PC-9 (cell line): ENCODE results near the gene ATP10A. TPM values are rescaled to one million over a fixed set of nuclear protein-coding genes. Genes with fewer than 3 reads are reported as not detected.

Experiments used
- BruUV-seq: library from RNA; stranded (reverse); fragments of 400-500 nt; replicated peaks from 2 replicates; lab custom pipeline; 2021; lab: Mats Ljungman, UMichigan
- CTCF ChIA-PET: fragments of 300-600 bp; sonication (Branson Sonifier 250); formaldehyde crosslinking; loops from one replicate; lab custom pipeline; 2022; ENCODE audit warnings: antibody characterized with exemption; lab: Charles Lee
- POLR2A ChIA-PET: fragments of 300-600 bp; sonication (Branson Sonifier 250); formaldehyde crosslinking; loops from one replicate; lab custom pipeline; 2022; ENCODE audit warnings: antibody characterized with exemption; ENCODE audit not compliant: unreplicated experiment; lab: Charles Lee
- DNase-seq, 2 experiments: peaks; one replicate each; pipeline versions ENCODE4 v3.0.0 to v3.0.0-alpha.2; 2015 to 2022; ENCODE audit warnings: mixed read lengths in 1 of 2
- H2AFZ ChIP-seq: fragments of 200-600 bp; sonication (generic); 2 replicates; pipeline ENCODE4 v1.8.1; 2017; ENCODE audit warnings: antibody characterized with exemption
- H3F3A ChIP-seq: fragments of 200-600 bp; sonication (generic); 2 replicates; pipeline ENCODE4 v1.8.1; 2017; ENCODE audit warnings: antibody characterized with exemption, mild to moderate bottlenecking, low read depth; ENCODE audit not compliant: insufficient read depth
- H3K27ac ChIP-seq: fragments of 200-600 bp; sonication (generic); 2 replicates; pipeline ENCODE4 v1.6.1; 2016; ENCODE audit warnings: mixed run types
- H3K27me3 ChIP-seq: fragments of 200-600 bp; sonication (generic); 2 replicates; pipeline ENCODE4 v1.6.1; 2016; ENCODE audit warnings: low read depth, mixed run types; ENCODE audit not compliant: insufficient read depth
- H3K36me3 ChIP-seq: fragments of 200-600 bp; sonication (generic); 2 replicates; pipeline ENCODE4 v1.6.1; 2016; ENCODE audit warnings: low read depth, mixed run types
- H3K4me1 ChIP-seq: fragments of 200-600 bp; sonication (generic); replicated peaks from 2 replicates; pipeline ENCODE4 v1.6.1; 2016; ENCODE audit warnings: mixed run types; ENCODE audit not compliant: insufficient read depth
- H3K4me2 ChIP-seq: fragments of 200-600 bp; sonication (generic); 2 replicates; pipeline ENCODE4 v1.6.1; 2017; ENCODE audit warnings: mixed run types
- H3K4me3 ChIP-seq: fragments of 200-600 bp; sonication (generic); 2 replicates; pipeline ENCODE4 v1.6.1; 2016; ENCODE audit warnings: mixed run types
- H3K79me2 ChIP-seq: fragments of 200-600 bp; sonication (generic); 2 replicates; pipeline ENCODE4 v1.6.1; 2017; ENCODE audit warnings: low read depth, mixed run types
- H3K9me2 ChIP-seq: fragments of 200-600 bp; sonication (generic); 2 replicates; pipeline ENCODE4 v1.8.1; 2017; ENCODE audit warnings: mild to moderate bottlenecking; ENCODE audit not compliant: insufficient read depth
- H3K9me3 ChIP-seq: fragments of 200-600 bp; sonication (generic); 2 replicates; pipeline ENCODE4 v1.8.1; 2016; ENCODE audit warnings: low read depth; ENCODE audit not compliant: insufficient read depth
- H4K20me1 ChIP-seq: fragments of 200-600 bp; sonication (generic); 2 replicates; pipeline ENCODE4 v1.8.1; 2017; ENCODE audit not compliant: insufficient read depth
- CTCF ChIP-seq: fragments of 200-600 bp; sonication (generic); conservative IDR thresholded peaks from 2 replicates; pipeline ENCODE4 v1.6.1; 2017; ENCODE audit warnings: mixed run types, antibody characterized with exemption, mild to moderate bottlenecking, moderate library complexity
- EZH2 ChIP-seq: fragments of 200-600 bp; sonication (generic); IDR thresholded peaks from 2 replicates; pipeline ENCODE4 v1.8.0; 2017; ENCODE audit warnings: antibody characterized with exemption, low read depth
- intact Hi-C: fragments of 100-400 bp; cut with micrococcal nuclease; formaldehyde crosslinking; loops from one replicate; pipeline ENCODE4 v1.10.0; 2022; ENCODE audit not compliant: unreplicated experiment
- microRNA-seq: library from miRNA; unstranded; fragments of <30 nt; microRNA quantifications from one replicate; pipeline ENCODE4 v1.2.0, GENCODE V29; 2021; ENCODE audit warnings: borderline number of aligned reads, borderline replicate concordance
- total RNA-seq: library from RNA; stranded (reverse); gene quantifications from 2 replicates; pipeline ENCODE4 v1.2.3, GENCODE V29; 2021

ATP10A gene
- total RNA-seq, 1 experiment from 2014 or later = not detected

DNA sequence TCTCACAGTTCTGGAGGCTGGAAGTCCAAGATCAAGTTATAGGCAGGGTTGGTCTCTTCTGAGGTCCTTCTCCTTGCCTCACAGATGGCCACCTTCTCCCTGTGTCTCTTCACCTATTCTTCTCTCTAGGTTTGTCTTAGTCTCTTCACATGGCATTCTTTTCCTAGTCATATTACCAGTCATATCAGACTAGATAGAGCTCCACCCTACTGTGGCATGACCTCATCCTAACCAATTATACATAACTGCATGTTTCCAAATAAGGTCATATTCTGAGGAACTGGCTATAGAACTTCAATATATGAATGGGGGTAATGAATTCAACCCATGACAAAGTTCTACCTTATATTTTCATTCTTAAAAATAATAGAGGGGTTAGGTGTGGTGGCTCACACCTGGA lies 227.9 kb downstream of the ATP10A start:
- H3K36me3 ChIP-seq = no peaks in the 10 kb centered on the region
- no peak overlapping the region for H3K4me2 ChIP-seq
- intact Hi-C loops = no loop called here
- ChIA-PET POLR2A (no interaction called here), CTCF (no interaction called here)
- H3K4me1 ChIP-seq = no peaks in the 10 kb centered on the region
- no peak overlapping the region for H3K4me3 ChIP-seq
- H3F3A ChIP-seq = no peaks in the 10 kb centered on the region
- no peaks in the 10 kb centered on the region for H3K9me3 ChIP-seq
- no peak overlapping the region for H3K27ac ChIP-seq
- no peaks in the 10 kb centered on the region for H4K20me1 ChIP-seq
- no TSS peak for BruUV-seq
- H2AFZ ChIP-seq = no peak overlapping the region
- H3K27me3 ChIP-seq = peaks cover 14% of the 10 kb centered on the region
- no peaks in the 10 kb centered on the region for H3K79me2 ChIP-seq
- H3K9me2 ChIP-seq = no peaks in the 10 kb centered on the region
- no peak for TF ChIP-seq CTCF
- TF ChIP-seq EZH2 = no peak
- no peak for DNase-seq

GRCh38 chr15:25633862-25634261 lies 229.3 kb downstream of the ATP10A start:
- TF ChIP-seq EZH2 (no peak), CTCF (no peak)
- no peaks in the 10 kb centered on the region for H3K9me2 ChIP-seq
- H3K79me2 ChIP-seq = no peaks in the 10 kb centered on the region
- no peaks in the 10 kb centered on the region for H3K4me1 ChIP-seq
- H2AFZ ChIP-seq = no peak overlapping the region
- H3K36me3 ChIP-seq = no peaks in the 10 kb centered on the region
- no peaks in the 10 kb centered on the region for H4K20me1 ChIP-seq
- H3K27ac ChIP-seq = no peak overlapping the region
- no peaks in the 10 kb centered on the region for H3K9me3 ChIP-seq
- ChIA-PET POLR2A (no interaction called here), CTCF (no interaction called here)
- intact Hi-C loops = no loop called here
- H3K4me3 ChIP-seq = no peak overlapping the region
- no peak overlapping the region for H3K4me2 ChIP-seq
- no TSS peak for BruUV-seq
- no peaks in the 10 kb centered on the region for H3F3A ChIP-seq
- DNase-seq = no peak
- H3K27me3 ChIP-seq = peaks cover 7% of the 10 kb centered on the region

DNA sequence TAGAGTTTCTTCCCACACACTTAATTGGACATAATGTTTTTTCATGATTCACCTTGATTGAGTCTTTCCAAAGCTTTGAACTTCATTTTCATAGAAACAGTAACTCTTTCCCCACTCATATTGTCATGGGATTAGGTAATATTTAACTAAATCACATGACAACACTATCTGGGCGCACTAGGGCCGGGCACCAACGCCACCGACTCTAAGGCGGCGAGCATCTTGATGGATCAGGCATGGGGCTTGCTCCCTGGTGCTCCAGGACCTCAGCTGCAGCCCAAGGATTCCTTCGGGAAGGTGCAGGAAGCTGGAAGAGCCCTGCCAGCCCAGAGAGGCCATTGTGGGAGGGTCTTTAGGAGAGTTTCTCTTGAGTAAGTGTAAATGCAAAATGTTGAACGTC lies 231.2 kb downstream of the ATP10A start:
- no peaks in the 10 kb centered on the region for H3F3A ChIP-seq
- no peak for DNase-seq
- H3K27ac ChIP-seq = no peak overlapping the region
- no peaks in the 10 kb centered on the region for H3K9me3 ChIP-seq
- no peaks in the 10 kb centered on the region for H3K9me2 ChIP-seq
- no peaks in the 10 kb centered on the region for H3K4me1 ChIP-seq
- no peaks in the 10 kb centered on the region for H3K36me3 ChIP-seq
- no TSS peak for BruUV-seq
- no peak overlapping the region for H2AFZ ChIP-seq
- no peak overlapping the region for H3K4me2 ChIP-seq
- TF ChIP-seq CTCF (no peak), EZH2 (no peak)
- ChIA-PET POLR2A (no interaction called here), CTCF (no interaction called here)
- no peaks in the 10 kb centered on the region for H4K20me1 ChIP-seq
- H3K27me3 ChIP-seq = no peaks in the 10 kb centered on the region; the same call in 1 of the 2 replicates
- H3K79me2 ChIP-seq = no peaks in the 10 kb centered on the region
- intact Hi-C loops = no loop called here
- no peak overlapping the region for H3K4me3 ChIP-seq

Small RNAs within 50 kb of the gene (microRNA-seq; reads per million reads assigned to microRNA genes)
- gene MIR4715 = not detected
